ENCODE measurements around the gene VN1R5. TPM values are rescaled to one million over a fixed set of nuclear protein-coding genes. Genes with fewer than 3 reads are reported as not detected.

VN1R5 gene
- total RNA-seq, 1 donor from 2014 or later = not detected

DNA sequence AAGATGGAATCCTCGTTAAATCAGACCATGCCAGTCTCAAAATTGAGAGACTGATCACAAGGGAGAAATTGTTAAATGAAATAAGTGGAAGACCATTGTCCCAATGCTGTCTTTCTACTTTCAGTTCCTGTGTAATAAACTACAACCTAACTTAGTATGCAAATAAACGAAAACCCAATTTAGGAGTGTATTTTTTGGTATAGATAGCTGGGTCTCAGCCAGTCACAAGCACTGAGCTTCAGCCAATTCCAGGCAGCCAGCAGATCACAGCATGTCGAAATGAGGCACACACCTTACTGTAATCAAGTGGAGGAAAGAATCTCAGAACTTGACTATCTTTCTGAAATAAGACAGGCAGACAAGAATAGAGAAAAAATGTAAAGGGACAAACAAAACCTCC, 33.0 kb upstream of the VN1R5 start:
- no peak overlapping the region for H3K4me3 Mint-ChIP-seq (ENCODE audit: unreplicated experiment)
- no peaks in the 10 kb centered on the region for H3K27me3 Mint-ChIP-seq (ENCODE audit: unreplicated experiment)
- no peaks in the 10 kb centered on the region for H3K9me3 Mint-ChIP-seq (ENCODE audit: unreplicated experiment)
- H3K4me1 Mint-ChIP-seq (ENCODE audit: unreplicated experiment) = no peaks in the 10 kb centered on the region
- H3K36me3 Mint-ChIP-seq (ENCODE audit: low read depth, unreplicated experiment) = peaks cover 9% of the 10 kb centered on the region
- DNase-seq (ENCODE audit: low spot score) = no peak
- TF ChIP-seq, protein P1, sequence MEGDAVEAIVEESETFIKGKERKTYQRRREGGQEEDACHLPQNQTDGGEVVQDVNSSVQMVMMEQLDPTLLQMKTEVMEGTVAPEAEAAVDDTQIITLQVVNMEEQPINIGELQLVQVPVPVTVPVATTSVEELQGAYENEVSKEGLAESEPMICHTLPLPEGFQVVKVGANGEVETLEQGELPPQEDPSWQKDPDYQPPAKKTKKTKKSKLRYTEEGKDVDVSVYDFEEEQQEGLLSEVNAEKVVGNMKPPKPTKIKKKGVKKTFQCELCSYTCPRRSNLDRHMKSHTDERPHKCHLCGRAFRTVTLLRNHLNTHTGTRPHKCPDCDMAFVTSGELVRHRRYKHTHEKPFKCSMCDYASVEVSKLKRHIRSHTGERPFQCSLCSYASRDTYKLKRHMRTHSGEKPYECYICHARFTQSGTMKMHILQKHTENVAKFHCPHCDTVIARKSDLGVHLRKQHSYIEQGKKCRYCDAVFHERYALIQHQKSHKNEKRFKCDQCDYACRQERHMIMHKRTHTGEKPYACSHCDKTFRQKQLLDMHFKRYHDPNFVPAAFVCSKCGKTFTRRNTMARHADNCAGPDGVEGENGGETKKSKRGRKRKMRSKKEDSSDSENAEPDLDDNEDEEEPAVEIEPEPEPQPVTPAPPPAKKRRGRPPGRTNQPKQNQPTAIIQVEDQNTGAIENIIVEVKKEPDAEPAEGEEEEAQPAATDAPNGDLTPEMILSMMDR (IDR thresholded peaks at IDR 0.05; ENCODE audit: unreplicated experiment) = no peak
- H3K27ac Mint-ChIP-seq (ENCODE audit: unreplicated experiment) = no peak overlapping the region

DNA sequence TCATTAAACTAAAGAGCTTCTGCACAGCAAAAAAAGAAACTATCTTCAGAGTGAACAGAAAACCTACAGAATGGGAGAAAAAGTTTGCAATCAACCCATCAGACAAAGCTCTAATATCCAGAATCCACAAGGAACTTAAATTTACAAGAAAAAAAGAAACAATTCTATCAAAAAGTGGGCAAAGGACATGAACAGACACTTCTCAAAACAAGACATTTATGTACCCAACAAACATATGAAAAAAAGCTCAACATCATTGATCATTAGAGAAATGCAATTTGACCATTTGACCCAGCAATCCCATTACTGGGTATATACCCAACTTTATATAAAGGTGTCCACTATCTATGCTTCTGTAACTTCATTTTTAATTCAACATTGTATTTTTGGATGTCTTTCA, 31.1 kb upstream of the VN1R5 start:
- Mint-ChIP-seq H3K27me3 (ENCODE audit: unreplicated experiment) (no peaks in the 10 kb centered on the region), H3K27ac (ENCODE audit: unreplicated experiment) (no peak overlapping the region), H3K36me3 (ENCODE audit: low read depth, unreplicated experiment) (peaks cover 6% of the 10 kb centered on the region), H3K9me3 (ENCODE audit: unreplicated experiment) (peaks cover 6% of the 10 kb centered on the region), H3K4me1 (ENCODE audit: unreplicated experiment) (no peaks in the 10 kb centered on the region), H3K4me3 (ENCODE audit: unreplicated experiment) (no peak overlapping the region)
- TF ChIP-seq, protein P1 (IDR thresholded peaks at IDR 0.05; ENCODE audit: unreplicated experiment) = no peak
- DNase-seq (ENCODE audit: low spot score) = no peak

DNA sequence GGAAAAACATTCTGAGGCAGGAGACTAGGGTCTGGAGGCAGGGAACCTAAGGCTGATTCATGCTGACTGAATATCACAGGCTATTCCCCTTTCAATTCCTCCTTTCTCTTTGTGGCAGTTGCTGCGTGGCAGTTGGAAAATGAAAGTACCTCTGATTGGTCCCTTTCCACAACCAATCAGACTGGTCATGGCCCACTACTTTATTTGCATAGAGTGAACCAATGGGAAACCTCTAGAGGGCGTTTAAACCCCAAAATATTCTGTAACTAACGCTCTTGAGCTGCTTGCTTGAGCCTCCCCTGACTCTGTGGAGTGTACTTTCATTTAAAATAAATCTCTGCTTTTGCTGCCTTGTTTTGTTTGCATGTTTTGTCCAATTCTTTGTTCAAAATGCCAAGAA, 27.7 kb upstream of the VN1R5 start:
- no peaks in the 10 kb centered on the region for H3K36me3 Mint-ChIP-seq (ENCODE audit: low read depth, unreplicated experiment)
- no peak for DNase-seq (ENCODE audit: low spot score)
- peaks cover 6% of the 10 kb centered on the region for H3K9me3 Mint-ChIP-seq (ENCODE audit: unreplicated experiment)
- no peak overlapping the region for H3K4me3 Mint-ChIP-seq (ENCODE audit: unreplicated experiment)
- TF ChIP-seq, protein P1 (IDR thresholded peaks at IDR 0.05; ENCODE audit: unreplicated experiment) = no peak
- no peak overlapping the region for H3K27ac Mint-ChIP-seq (ENCODE audit: unreplicated experiment)
- H3K4me1 Mint-ChIP-seq (ENCODE audit: unreplicated experiment) = no peaks in the 10 kb centered on the region
- H3K27me3 Mint-ChIP-seq (ENCODE audit: unreplicated experiment) = no peaks in the 10 kb centered on the region

DNA sequence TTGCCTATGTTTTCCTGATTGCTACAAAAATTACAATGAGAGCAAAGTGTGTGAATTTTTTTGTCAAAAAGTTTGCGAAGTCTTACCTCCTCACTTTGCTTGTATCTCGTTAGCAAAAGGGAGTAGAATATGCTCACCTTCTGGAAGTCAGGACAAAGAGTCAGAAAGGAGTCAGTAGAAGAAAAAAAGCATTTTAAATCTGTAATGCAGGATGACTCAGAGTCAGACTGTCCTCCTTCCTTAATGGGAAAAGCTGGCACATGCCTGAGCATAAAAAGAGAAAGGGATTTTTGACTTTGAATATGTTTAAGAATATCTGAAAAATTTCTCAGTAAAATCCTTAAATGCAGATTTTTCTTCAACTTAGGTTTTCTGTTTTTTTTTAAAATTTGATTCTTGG, 14.2 kb upstream of the VN1R5 start:
- Mint-ChIP-seq H3K4me1 (ENCODE audit: unreplicated experiment) (no peaks in the 10 kb centered on the region), H3K9me3 (ENCODE audit: unreplicated experiment) (no peaks in the 10 kb centered on the region), H3K27me3 (ENCODE audit: unreplicated experiment) (peaks cover 2% of the 10 kb centered on the region), H3K36me3 (ENCODE audit: low read depth, unreplicated experiment) (no peaks in the 10 kb centered on the region), H3K4me3 (ENCODE audit: unreplicated experiment) (no peak overlapping the region), H3K27ac (ENCODE audit: unreplicated experiment) (no peak overlapping the region)
- TF ChIP-seq, protein P1 (IDR thresholded peaks at IDR 0.05; ENCODE audit: unreplicated experiment) = no peak
- no peak for DNase-seq (ENCODE audit: low spot score)

DNA sequence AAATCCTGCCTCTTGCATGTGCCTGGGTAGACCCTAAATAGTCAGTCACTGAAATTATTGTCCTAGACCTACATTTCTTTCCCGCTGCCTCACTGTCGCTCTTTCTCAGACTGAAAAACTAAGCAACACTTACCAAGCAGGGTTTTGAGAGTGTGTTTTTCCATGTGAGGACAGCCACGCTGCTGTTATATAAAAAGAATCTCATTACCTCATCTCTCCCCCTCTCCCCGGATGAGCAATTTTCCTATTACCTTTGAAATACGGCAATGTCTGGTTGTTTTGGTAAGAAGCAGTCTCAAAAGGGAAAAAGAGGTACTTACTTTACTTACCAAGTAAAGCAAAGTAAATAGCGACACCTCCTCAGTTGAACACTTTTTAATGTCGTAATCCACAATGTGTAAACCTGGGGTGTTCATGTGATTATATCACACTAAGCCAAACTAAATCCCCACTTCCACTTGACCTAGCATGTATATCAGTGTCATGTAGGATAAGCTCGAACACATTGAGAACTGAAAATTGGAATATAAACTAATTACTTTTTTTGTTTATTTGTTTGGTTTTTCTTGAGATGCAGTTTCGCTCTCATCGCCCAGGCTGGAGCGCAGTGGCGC, 12.2 kb upstream of the VN1R5 start:
- TF ChIP-seq, protein P1 (IDR thresholded peaks at IDR 0.05; ENCODE audit: unreplicated experiment) = no peak

More for the DNA sequence above, 12.2 kb upstream of the VN1R5 start:
- Mint-ChIP-seq H3K27me3 (ENCODE audit: unreplicated experiment) (peaks cover 2% of the 10 kb centered on the region), H3K36me3 (ENCODE audit: low read depth, unreplicated experiment) (no peaks in the 10 kb centered on the region), H3K27ac (ENCODE audit: unreplicated experiment) (no peak overlapping the region), H3K4me3 (ENCODE audit: unreplicated experiment) (no peak overlapping the region), H3K4me1 (ENCODE audit: unreplicated experiment) (no peaks in the 10 kb centered on the region), H3K9me3 (ENCODE audit: unreplicated experiment) (no peaks in the 10 kb centered on the region)
- no peak for DNase-seq (ENCODE audit: low spot score)
